K562 (cell line): ENCODE measurements around the gene PANK2. TPM values are rescaled to one million over a fixed set of nuclear protein-coding genes. Genes with fewer than 3 reads are reported as not detected.

Experiments
- ATAC-seq: fragments of 200-7000 bp; cut with Tn5 transposase; 3 replicates; pipeline ENCODE4 v1.9.1; 2020; ENCODE audit warnings: moderate library complexity
- Bru-seq: library from RNA; stranded (reverse); fragments of 400-500 nt; gene quantifications from one replicate; lab custom pipeline; 2021; lab: Mats Ljungman, UMichigan
- BruChase-seq, 2 experiments: library from RNA; stranded (reverse); fragments of 400-500 nt; gene quantifications; one replicate each; lab custom pipeline; 2021; lab: Mats Ljungman, UMichigan
- BruUV-seq: library from RNA; stranded (reverse); fragments of 400-500 nt; replicated peaks from 2 replicates; lab custom pipeline; 2021; lab: Mats Ljungman, UMichigan
- CTCF ChIA-PET: fragments of 300-600 bp; formaldehyde crosslinking; extraction: SDS; loops from one replicate; lab custom pipeline; 2021; ENCODE audit warnings: low intra/inter-chr PET ratio; lab: Yijun Ruan, JAX
- POLR2A ChIA-PET: fragments of 300-600, 350-650 bp; sonication (Branson Sonifier 250); formaldehyde crosslinking; extraction: SDS; loops from one replicate; lab custom pipeline; 2021; ENCODE audit warnings: antibody characterized with exemption, inconsistent platforms; lab: Yijun Ruan, JAX
- DNase-seq, 4 experiments: peaks; one replicate each; pipeline versions ENCODE4 v3.0.0 to v3.0.0-alpha.2; 2011 to 2018; ENCODE audit warnings: low spot score in 3 of 4, mixed read lengths in 3 of 4; ENCODE audit errors: extremely low read depth in 1 of 4
- FAIRE-seq: peaks from 2 replicates; lab custom pipeline; 2011; peaks lifted over from hg19 to GRCh38; lab: Jason Lieb, UNC
- H2AFZ ChIP-seq: 2 replicates; pipeline ENCODE4 v1.6.0; 2011; ENCODE audit warnings: low read depth, low read length, control low read depth, inconsistent platforms
- H3K27ac ChIP-seq: fragments of 200-600 bp; 3 replicates; pipeline ENCODE4 v1.8.0; 2011; ENCODE audit warnings: low read depth, mild to moderate bottlenecking, control low read depth, inconsistent platforms, low read length, moderate library complexity, mixed read lengths; ENCODE audit errors: extremely low read depth
- H3K27me3 ChIP-seq, 2 experiments: fragments of 300-600 bp in 1 of 2; 2 replicates in 1 of 2; 3 replicates in 1 of 2; pipeline versions ENCODE4 v1.6.0 to v1.8.0; 2011; ENCODE audit warnings: inconsistent platforms in 2 of 2, low read length in 2 of 2, mild to moderate bottlenecking in 1 of 2, mixed read lengths in 1 of 2, moderate library complexity in 1 of 2; ENCODE audit not compliant: control insufficient read depth in 2 of 2, insufficient read depth in 2 of 2
- H3K36me3 ChIP-seq: fragments of 300-600 bp; 3 replicates; pipeline ENCODE4 v1.8.0; 2011; ENCODE audit warnings: mild to moderate bottlenecking, low read length, inconsistent platforms; ENCODE audit not compliant: control insufficient read depth, insufficient read depth
- H3K4me1 ChIP-seq, 2 experiments: fragments of 200-600 bp in 1 of 2; replicated peaks in 1 of 2; 2 replicates in 1 of 2; 3 replicates in 1 of 2; pipeline versions ENCODE4 v1.5.1 to v1.8.0; 2011; ENCODE audit warnings: inconsistent platforms in 2 of 2, low read length in 2 of 2, mild to moderate bottlenecking in 1 of 2, mixed read lengths in 1 of 2, moderate library complexity in 1 of 2; ENCODE audit not compliant: control insufficient read depth in 2 of 2, insufficient read depth in 2 of 2
- H3K4me2 ChIP-seq: 2 replicates; pipeline ENCODE4 v1.6.1; 2011; ENCODE audit warnings: low read length, control low read depth, inconsistent platforms, mixed read lengths; ENCODE audit not compliant: insufficient read depth
- H3K4me3 ChIP-seq: fragments of 200-600 bp; sonication (generic), shearing (Covaris generic); 2 replicates; pipeline ENCODE4 v1.5.1; 2016; ENCODE audit warnings: control low read depth, inconsistent platforms
- H3K79me2 ChIP-seq: fragments of 200-600 bp; 3 replicates; pipeline ENCODE4 v1.8.0; 2011; ENCODE audit warnings: low read length, inconsistent platforms; ENCODE audit not compliant: control insufficient read depth, insufficient read depth
- H3K9ac ChIP-seq, 2 experiments: 2 replicates each; pipeline versions ENCODE4 v1.6.0 to v1.6.1; 2011; ENCODE audit warnings: low read depth in 2 of 2, low read length in 2 of 2, control low read depth in 1 of 2, inconsistent platforms in 1 of 2, mild to moderate bottlenecking in 1 of 2, mixed read lengths in 1 of 2; ENCODE audit not compliant: insufficient read depth in 1 of 2
- H3K9me1 ChIP-seq: one replicate; pipeline ENCODE4 v1.6.0; 2011; ENCODE audit warnings: inconsistent platforms, mild to moderate bottlenecking, low read length, moderate library complexity; ENCODE audit not compliant: control insufficient read depth, insufficient read depth
- H3K9me3 ChIP-seq: replicated peaks from 2 replicates; pipeline ENCODE4 v1.5.1; 2011; ENCODE audit warnings: low read depth, low read length, inconsistent platforms; ENCODE audit not compliant: control insufficient read depth, insufficient read depth
- H4K20me1 ChIP-seq: replicated peaks from 2 replicates; pipeline ENCODE4 v1.6.1; 2011; ENCODE audit warnings: low read length, inconsistent platforms, mixed read lengths; ENCODE audit not compliant: control insufficient read depth, insufficient read depth
- PHB2 ChIP-seq: fragments of 450-650 bp; IDR thresholded peaks from 2 replicates; pipeline ENCODE4 v1.6.1; 2017; ENCODE audit warnings: low read depth
- SMAD4 ChIP-seq: fragments of 250-450 bp; sonication (Bioruptor Pico); conservative IDR thresholded peaks from 2 replicates; pipeline ENCODE4 v1.8.0; 2021; ENCODE audit warnings: inconsistent platforms, mild to moderate bottlenecking, moderate library complexity
- SPI1 ChIP-seq: IDR thresholded peaks from 2 replicates; pipeline ENCODE4 v1.6.1; 2011; ENCODE audit warnings: low read depth, low read length, control low read depth, borderline replicate concordance
- SRSF9 ChIP-seq: fragments of 200-400 bp; formaldehyde crosslinking; IDR thresholded peaks from 2 replicates; pipeline ENCODE4 v1.6.1; 2017; ENCODE audit warnings: low read depth, low read length, borderline replicate concordance
- ZNF253 ChIP-seq: fragments of 250-450 bp; sonication (Bioruptor Pico); conservative IDR thresholded peaks from 2 replicates; pipeline ENCODE4 v1.6.1; 2021; ENCODE audit warnings: mild to moderate bottlenecking
- ZNF354B ChIP-seq: fragments of 250-450 bp; sonication (Bioruptor Pico); IDR thresholded peaks from 2 replicates; pipeline ENCODE4 v1.4.0; 2020
- WGBS: fragments of 100-300 bp; shearing (Covaris generic); methylation state at CpG from one replicate; pipeline ENCODE4 v1.1.6; 2016; ENCODE audit warnings: low coverage, mixed read lengths; ENCODE audit not compliant: insufficient coverage; ENCODE audit errors: missing lambda C conversion rate; 5-methylcytosine and 5-hydroxymethylcytosine counted together
- in situ Hi-C: fragments of 300-500 bp; cut with MboI; formaldehyde crosslinking; loops from 4 replicates; pipeline ENCODE4 v1.15.0; 2018; ENCODE audit warnings: inconsistent platforms, mixed read lengths
- intact Hi-C: fragments of 100-400 bp; cut with micrococcal nuclease; formaldehyde crosslinking; loops from 2 replicates; pipeline ENCODE4 v1.14.2; 2022
- long read RNA-seq, 3 experiments: library from polyadenylated mRNA in 2 of 3; library from RNA in 1 of 3; unstranded in 2 of 3; stranded (forward) in 1 of 3; transcript quantifications; one replicate each; pipeline ENCODE4 v2.0.0, GENCODE V29; 2019 to 2022
- polyA minus RNA-seq, 3 experiments: library from RNA; depleted of rRNA, polyadenylated mRNA; stranded (reverse); fragments of >200 nt; gene quantifications; 2 replicates each; pipeline ENCODE4 v1.2.3, GENCODE V29; 2011
- polyA plus RNA-seq, 8 experiments: library from polyadenylated mRNA; depleted of rRNA in 4 of 8; stranded (reverse) in 5 of 8; unstranded in 3 of 8; fragments of >200 nt; fragmentation: Nextera tagmentation in 2 of 8; fragmentation: Illumina TruSeq in 1 of 8; extraction: Ambion mirVana in 2 of 8; extraction: Trizol in 1 of 8; gene quantifications; 2 replicates each; pipeline versions ENCODE4 v1.2.1 to v1.2.3, GENCODE V29; 2011 to 2014; ENCODE audit warnings: inconsistent platforms in 1 of 8, missing spikeins in 1 of 8
- total RNA-seq, 7 experiments: library from RNA; depleted of rRNA in 6 of 7; stranded (reverse); fragments of >200 nt in 6 of 7; fragmentation: Illumina TruSeq in 2 of 7; extraction: Trizol in 2 of 7; gene quantifications; 2 replicates each; pipeline versions ENCODE4 v1.2.1 to v1.2.3, GENCODE V29; 2011 to 2021; ENCODE audit warnings: low replicate concordance in 1 of 7
- TF ChIP-seq, protein P1 (sequence below): fragments of 450-650 bp; IDR thresholded peaks from 2 replicates; pipeline ENCODE4 v1.7.1; 2018; ENCODE audit warnings: mild to moderate bottlenecking, low read depth; ENCODE audit not compliant: partially characterized antibody
- TF ChIP-seq, protein P2 (sequence below): fragments of 250-450 bp; sonication (Bioruptor Pico); IDR thresholded peaks from 2 replicates; pipeline ENCODE4 v1.8.0; 2022; ENCODE audit warnings: inconsistent platforms, mild to moderate bottlenecking, moderate library complexity, borderline replicate concordance

PANK2 gene
- total RNA-seq (2011; cell fraction: chromatin; rRNA removed; ENCODE audit: low replicate concordance) = 46.6 and 73.9 TPM in 2 replicates
- total RNA-seq (2011; cell fraction: nucleolus; rRNA removed) = 27.2 and 30.0 TPM in 2 replicates
- 35.8 and 46.8 TPM in 2 replicates for total RNA-seq (2011; cell fraction: nucleoplasm; rRNA removed)
- total RNA-seq (2014; rRNA removed) (28.0 and 31.3 TPM in 2 replicates), total RNA-seq (2014; rRNA removed; fragmentation: Illumina TruSeq; extraction: Trizol) (43.5 and 50.4 TPM in 2 replicates), total RNA-seq (2015; rRNA removed; fragmentation: Illumina TruSeq; extraction: Trizol) (31.6 and 36.1 TPM in 2 replicates), total RNA-seq (2021) (29.2 and 34.2 TPM in 2 replicates), polyA plus RNA-seq (2011; rRNA removed) (39.0 and 39.3 TPM in 2 replicates), polyA plus RNA-seq (2014; fragmentation: Illumina TruSeq; extraction: Trizol) (28.5 and 31.4 TPM in 2 replicates), polyA plus RNA-seq (2014; fragmentation: Nextera tagmentation; extraction: Ambion mirVana) (10 to 100 TPM; 14.9 to 16.3 TPM), polyA plus RNA-seq (2014; rRNA removed) (25.3 and 29.4 TPM in 2 replicates), polyA minus RNA-seq (2011; rRNA and poly(A)+ RNA removed) (49.1 and 76.6 TPM in 2 replicates), Bru-seq, nascent RNA (percentile 90 among the genes with signal in this experiment), BruChase-seq, experiment 1, labeled RNA remaining after a 2-hour chase (percentile 92 among the genes with signal in this experiment), BruChase-seq, experiment 2, labeled RNA remaining after a 6-hour chase (percentile 90 among the genes with signal in this experiment)
- polyA plus RNA-seq (2011; cell fraction: cytosol; rRNA removed) = 7.9 and 27.3 TPM in 2 replicates
- polyA plus RNA-seq (2011; cell fraction: nucleus; rRNA removed) = 15.7 and 35.1 TPM in 2 replicates
- 22.7 and 40.6 TPM in 2 replicates for polyA plus RNA-seq (2012)
- polyA minus RNA-seq (2011; cell fraction: cytosol; rRNA and poly(A)+ RNA removed) = 11.5 and 22.7 TPM in 2 replicates
- 20.1 and 42.4 TPM in 2 replicates for polyA minus RNA-seq (2011; cell fraction: nucleus; rRNA and poly(A)+ RNA removed)
- long read RNA-seq, experiment 1, transcript PANK2-201 (7 exons, 2,280 nt) = major isoform, 56 of 148 reads
- long read RNA-seq, experiment 1, transcript PANK2-202 (7 exons, 1,843 nt) = minor isoform, 26 of 148 reads
- long read RNA-seq, experiment 1, partial matches to known transcripts = 12 of 148 reads
- long read RNA-seq, experiment 1, other reads (novel, unspliced or antisense) = 51 of 148 reads
- long read RNA-seq, experiment 2, transcript PANK2-201 (7 exons, 2,280 nt) = major isoform, 14 of 48 reads
- long read RNA-seq, experiment 2, partial matches to known transcripts = 10 of 48 reads
- long read RNA-seq, experiment 2, other reads (novel, unspliced or antisense) = 19 of 48 reads
- long read RNA-seq, experiment 3, transcript PANK2-202 (7 exons, 1,843 nt) = major isoform, 13 of 36 reads
- long read RNA-seq, experiment 3, transcript PANK2-201 (7 exons, 2,280 nt) = minor isoform, 12 of 36 reads
- long read RNA-seq, experiment 3, partial matches to known transcripts = 3 of 36 reads
- long read RNA-seq, experiment 3, other reads (novel, unspliced or antisense) = 7 of 36 reads

DNA sequence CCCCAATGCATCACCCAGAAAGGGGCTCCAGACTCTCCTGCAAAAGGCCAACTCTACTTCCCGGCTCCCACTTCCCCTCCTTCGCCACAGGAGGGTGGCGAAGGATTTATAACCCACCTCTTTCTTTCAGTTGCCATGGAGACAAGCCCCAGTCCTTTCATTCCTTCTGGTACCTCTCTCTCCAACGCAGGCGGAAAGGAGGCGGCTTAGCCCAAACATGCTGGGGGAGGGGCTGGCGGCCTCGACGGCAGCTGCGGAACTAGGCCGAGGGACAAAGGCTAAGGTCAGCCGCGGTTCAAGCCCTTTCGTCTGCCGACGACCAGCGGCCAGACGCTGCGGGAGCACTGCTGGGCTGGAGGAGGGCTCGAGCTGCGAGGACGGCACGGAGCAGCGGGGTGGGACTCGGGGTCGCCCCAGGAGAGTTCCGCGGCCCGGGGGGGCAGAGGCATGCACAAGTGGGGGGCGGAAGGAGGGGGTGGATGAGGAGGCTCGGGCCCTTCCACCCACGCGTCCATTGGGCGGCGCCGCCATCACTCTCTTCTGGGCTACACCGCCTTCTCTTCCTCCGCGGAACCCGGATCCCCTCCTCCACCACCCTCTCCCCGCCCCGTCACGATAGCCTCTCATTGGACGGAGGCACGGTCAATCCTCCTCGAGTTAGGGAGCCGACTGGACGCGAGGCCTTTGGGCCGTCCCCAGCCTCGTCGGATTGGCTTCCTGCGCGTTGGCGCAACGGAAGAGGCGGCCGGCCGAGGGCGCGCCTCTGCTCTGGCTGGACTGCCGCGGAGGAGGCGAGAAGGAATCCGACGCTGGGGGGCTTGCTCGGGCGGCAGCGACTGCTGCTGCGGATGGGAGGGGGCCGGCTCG is at the start of gene PANK2:
TSS of gene PANK2 (plus strand) at position 766 of the 867 bp plus-strand sequence.
- H3K9ac ChIP-seq = peak within 1 kb of the TSS; percentile 96
- H2AFZ ChIP-seq = peak within 1 kb of the TSS; percentile 94
- H3K4me3 ChIP-seq = peak within 1 kb of the TSS; percentile 95
- WGBS = under 1% methylated on average over 40 of the region's 72 CpGs
- H4K20me1 ChIP-seq = peaks cover 28% of the 10 kb centered on the region
- in situ Hi-C loops = no loop called here
- DNase-seq (peak; percentile 93 to 98 (median 95)), FAIRE-seq (peak; percentile 97), ATAC-seq (peak; percentile 97)
- BruUV-seq = no TSS peak
- ChIA-PET CTCF (interaction anchor here (0.7 kb wide), 1 partner anchor 14 kb away, joined by 3 read pairs; no protein-coding TSS in a partner anchor), POLR2A (interaction anchor here (0.6 kb wide), 2 partner anchors 9 to 10 kb away, joined by 3 to 5 read pairs; no protein-coding TSS in a partner anchor)
- H3K4me1 ChIP-seq = peaks cover 9 to 11% of the 10 kb centered on the region in 2 experiments; a peak in 4 of 5 replicates
- H3K9me1 ChIP-seq = no peaks in the 10 kb centered on the region
- no peaks in the 10 kb centered on the region for H3K9me3 ChIP-seq
- no peaks in the 10 kb centered on the region for H3K27me3 ChIP-seq
- peaks cover 32% of the 10 kb centered on the region; the same call in 2 of the 3 replicates for H3K36me3 ChIP-seq
- intact Hi-C loops = loop anchor here (2.0 to 5.0 kb wide), 2 partner anchors 186 to 203 kb away; no protein-coding TSS in a partner anchor
- peak within 1 kb of the TSS; percentile 94 for H3K27ac ChIP-seq
- H3K4me2 ChIP-seq = peak within 1 kb of the TSS; percentile 98
- H3K79me2 ChIP-seq = peaks cover 64% of the 10 kb centered on the region
- TF ChIP-seq ZNF253 (CRISPR knock-in tag) (no peak), PHB2 (no peak), ZNF354B (CRISPR knock-in tag) (no peak), SRSF9 (no peak), SPI1 (peak; percentile 84), SMAD4 (peak; percentile 48)
- TF ChIP-seq, protein P1, sequence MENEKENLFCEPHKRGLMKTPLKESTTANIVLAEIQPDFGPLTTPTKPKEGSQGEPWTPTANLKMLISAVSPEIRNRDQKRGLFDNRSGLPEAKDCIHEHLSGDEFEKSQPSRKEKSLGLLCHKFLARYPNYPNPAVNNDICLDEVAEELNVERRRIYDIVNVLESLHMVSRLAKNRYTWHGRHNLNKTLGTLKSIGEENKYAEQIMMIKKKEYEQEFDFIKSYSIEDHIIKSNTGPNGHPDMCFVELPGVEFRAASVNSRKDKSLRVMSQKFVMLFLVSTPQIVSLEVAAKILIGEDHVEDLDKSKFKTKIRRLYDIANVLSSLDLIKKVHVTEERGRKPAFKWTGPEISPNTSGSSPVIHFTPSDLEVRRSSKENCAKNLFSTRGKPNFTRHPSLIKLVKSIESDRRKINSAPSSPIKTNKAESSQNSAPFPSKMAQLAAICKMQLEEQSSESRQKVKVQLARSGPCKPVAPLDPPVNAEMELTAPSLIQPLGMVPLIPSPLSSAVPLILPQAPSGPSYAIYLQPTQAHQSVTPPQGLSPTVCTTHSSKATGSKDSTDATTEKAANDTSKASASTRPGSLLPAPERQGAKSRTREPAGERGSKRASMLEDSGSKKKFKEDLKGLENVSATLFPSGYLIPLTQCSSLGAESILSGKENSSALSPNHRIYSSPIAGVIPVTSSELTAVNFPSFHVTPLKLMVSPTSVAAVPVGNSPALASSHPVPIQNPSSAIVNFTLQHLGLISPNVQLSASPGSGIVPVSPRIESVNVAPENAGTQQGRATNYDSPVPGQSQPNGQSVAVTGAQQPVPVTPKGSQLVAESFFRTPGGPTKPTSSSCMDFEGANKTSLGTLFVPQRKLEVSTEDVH = peak; percentile 65
- TF ChIP-seq, protein P2, sequence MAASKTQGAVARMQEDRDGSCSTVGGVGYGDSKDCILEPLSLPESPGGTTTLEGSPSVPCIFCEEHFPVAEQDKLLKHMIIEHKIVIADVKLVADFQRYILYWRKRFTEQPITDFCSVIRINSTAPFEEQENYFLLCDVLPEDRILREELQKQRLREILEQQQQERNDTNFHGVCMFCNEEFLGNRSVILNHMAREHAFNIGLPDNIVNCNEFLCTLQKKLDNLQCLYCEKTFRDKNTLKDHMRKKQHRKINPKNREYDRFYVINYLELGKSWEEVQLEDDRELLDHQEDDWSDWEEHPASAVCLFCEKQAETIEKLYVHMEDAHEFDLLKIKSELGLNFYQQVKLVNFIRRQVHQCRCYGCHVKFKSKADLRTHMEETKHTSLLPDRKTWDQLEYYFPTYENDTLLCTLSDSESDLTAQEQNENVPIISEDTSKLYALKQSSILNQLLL = no peak
